ENCODE results near the gene GOLGA5. TPM values are rescaled to one million over a fixed set of nuclear protein-coding genes. Genes with fewer than 3 reads are reported as not detected.

GOLGA5 gene
- total and polyA plus RNA-seq, 2 of the 13 experiments (the other 11 are each of a cell fraction or from before 2014, with no cell fraction given) = 31.0 to 40.0 TPM

- TF ChIP-seq SNAPC4 (CRISPR knock-in tag; IDR thresholded peaks at IDR 0.05) (no peak), PCBP1 (IDR thresholded peaks at IDR 0.05; ENCODE audit: borderline replicate concordance, low read depth, low read length) (no peak)
Observed at GRCh38 chr14:92781350-92781749, 12.8 kb upstream of the GOLGA5 start (continued).

- peak; percentile 56 for DNase-seq (ENCODE audit: low spot score)
- intact Hi-C loops (cut with micrococcal nuclease; ENCODE audit: unreplicated experiment) = loop anchor here (1.0 kb wide), 1 partner anchor 70 kb away; no protein-coding TSS in a partner anchor
- H3K9ac ChIP-seq (ENCODE audit: insufficient read depth, low read depth, low read length) = no peak overlapping the region
- ChIA-PET POLR2A (interaction anchor here (1.1 to 1.8 kb wide), 3 partner anchors 10 to 59 kb away, joined by 3 to 5 read pairs (median 3); partner anchors contain the start of genes GOLGA5 and LGMN), CTCF (ENCODE audit: low intra/inter-chr PET ratio, low total read pairs) (interaction anchor here (1.4 to 4.5 kb wide), 3 partner anchors 69 to 98 kb away, joined by 5 to 68 read pairs (median 16); no protein-coding TSS in a partner anchor)
- in situ Hi-C loops (cut with HindIII; ENCODE audit: extremely low pct_ligation_motif_present, low pct_unique_long_range_greater_than_20kb) = loop anchor here (5.0 kb wide), 1 partner anchor 72 kb away; no protein-coding TSS in a partner anchor
- peaks cover 4% of the 10 kb centered on the region for H3K9me3 ChIP-seq (ENCODE audit: low read length)
- no peaks in the 10 kb centered on the region for H3K36me3 ChIP-seq (replicated peaks in 1 of 2; ENCODE audit: control insufficient read depth in 1 of 2, insufficient read depth in 2 of 2, low read length in 2 of 2)
- H4K20me1 ChIP-seq (ENCODE audit: insufficient read depth, low read length) = no peaks in the 10 kb centered on the region
- H3K79me2 ChIP-seq (ENCODE audit: insufficient read depth, low read length) = no peaks in the 10 kb centered on the region
- TF ChIP-seq SMC3 (IDR thresholded peaks at IDR 0.05; ENCODE audit: low read length) = peak; percentile 62
- no peak for TF ChIP-seq HIC2 (CRISPR knock-in tag; IDR thresholded peaks at IDR 0.05; ENCODE audit: low read depth)
- TF ChIP-seq ZNF672 (CRISPR knock-in tag; IDR thresholded peaks at IDR 0.05) = no peak
- 0 out of 2 replicates have a peak, but pooled peaks have one; percentile 29 for TF ChIP-seq ZSCAN9 (CRISPR knock-in tag; IDR thresholded peaks at IDR 0.05; ENCODE audit: borderline replicate concordance)
- TF ChIP-seq, protein P1, sequence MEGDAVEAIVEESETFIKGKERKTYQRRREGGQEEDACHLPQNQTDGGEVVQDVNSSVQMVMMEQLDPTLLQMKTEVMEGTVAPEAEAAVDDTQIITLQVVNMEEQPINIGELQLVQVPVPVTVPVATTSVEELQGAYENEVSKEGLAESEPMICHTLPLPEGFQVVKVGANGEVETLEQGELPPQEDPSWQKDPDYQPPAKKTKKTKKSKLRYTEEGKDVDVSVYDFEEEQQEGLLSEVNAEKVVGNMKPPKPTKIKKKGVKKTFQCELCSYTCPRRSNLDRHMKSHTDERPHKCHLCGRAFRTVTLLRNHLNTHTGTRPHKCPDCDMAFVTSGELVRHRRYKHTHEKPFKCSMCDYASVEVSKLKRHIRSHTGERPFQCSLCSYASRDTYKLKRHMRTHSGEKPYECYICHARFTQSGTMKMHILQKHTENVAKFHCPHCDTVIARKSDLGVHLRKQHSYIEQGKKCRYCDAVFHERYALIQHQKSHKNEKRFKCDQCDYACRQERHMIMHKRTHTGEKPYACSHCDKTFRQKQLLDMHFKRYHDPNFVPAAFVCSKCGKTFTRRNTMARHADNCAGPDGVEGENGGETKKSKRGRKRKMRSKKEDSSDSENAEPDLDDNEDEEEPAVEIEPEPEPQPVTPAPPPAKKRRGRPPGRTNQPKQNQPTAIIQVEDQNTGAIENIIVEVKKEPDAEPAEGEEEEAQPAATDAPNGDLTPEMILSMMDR (CRISPR knock-in tag; IDR thresholded peaks at IDR 0.05) = peak; percentile 74
- TF ChIP-seq SIX4 (CRISPR knock-in tag; IDR thresholded peaks at IDR 0.05) = no peak
- peak; percentile 37; the same call in 1 of the 2 replicates for TF ChIP-seq RAD21 (CRISPR knock-in tag; IDR thresholded peaks at IDR 0.05)
- TF ChIP-seq STAG1 (CRISPR knock-in tag; IDR thresholded peaks at IDR 0.05) = peak; percentile 80
- peak; percentile 85 for ATAC-seq
- no peaks in the 10 kb centered on the region; a peak in 1 of 5 replicates for H3K27me3 ChIP-seq (ENCODE audit: control insufficient read depth in 1 of 2, insufficient read depth in 2 of 2, low read length in 2 of 2)
- peak; percentile 68 for FAIRE-seq
- no peak overlapping the region for H3K4me3 ChIP-seq (replicated peaks in 1 of 3; ENCODE audit: insufficient read depth in 1 of 3, low read depth in 2 of 3, low read length in 3 of 3)
- H3K4me1 ChIP-seq (ENCODE audit: insufficient read depth, low read length) = peaks cover 20% of the 10 kb centered on the region
- peak overlapping the region; percentile 5; the same call in 1 of the 2 replicates for H3K4me2 ChIP-seq (ENCODE audit: low read depth, low read length)
- H3K27ac ChIP-seq (ENCODE audit: extremely low read length, insufficient read depth, low read length) = no peak overlapping the region
- WGBS (ENCODE audit: low lambda C conversion rate) = 25% methylated on average over 2 of the region's 2 CpGs
- BruUV-seq (replicated peaks) = no TSS peak
- no peak overlapping the region for H2AFZ ChIP-seq (ENCODE audit: low read length)
Observed at GRCh38 chr14:92783813-92784431, 10.2 kb upstream of the GOLGA5 start.

All from HepG2 (cell line).